GM12874 (cell line): Measurements from ENCODE around the gene TSKU.

ENCODE experiments used
- CTCF ChIP-seq: IDR thresholded peaks from 2 replicates; pipeline ENCODE4 v1.5.1; 2011; ENCODE audit warnings: low read depth, mild to moderate bottlenecking, control low read depth, low read length, moderate library complexity; ENCODE audit not compliant: insufficient read depth

TSKU gene

GRCh38 chr11:76839311-76839710, 56.2 kb downstream of the TSKU start:
- no peak for TF ChIP-seq CTCF

- TF ChIP-seq CTCF: no peak
These were observed 58.8 kb downstream of the TSKU start for GRCh38 chr11:76841923-76842452.

- TF ChIP-seq CTCF: no peak
These were observed 60.8 kb downstream of the TSKU start for GRCh38 chr11:76843907-76844306.

GRCh38 chr11:76844511-76844910, 61.4 kb downstream of the TSKU start:
- TF ChIP-seq CTCF: no peak

GRCh38 chr11:76845069-76845468, 61.9 kb downstream of the TSKU start:
- TF ChIP-seq CTCF: no peak

GRCh38 chr11:76846441-76846840, 63.3 kb downstream of the TSKU start:
- no peak for TF ChIP-seq CTCF
